Measurements from ENCODE around the gene NACC2. TPM values are rescaled to one million over a fixed set of nuclear protein-coding genes. Genes with fewer than 3 reads are reported as not detected.

The NACC2 gene
- total and polyA plus RNA-seq, 2 experiments from 2014 or later = 3.8 to 20.8 TPM

DNA sequence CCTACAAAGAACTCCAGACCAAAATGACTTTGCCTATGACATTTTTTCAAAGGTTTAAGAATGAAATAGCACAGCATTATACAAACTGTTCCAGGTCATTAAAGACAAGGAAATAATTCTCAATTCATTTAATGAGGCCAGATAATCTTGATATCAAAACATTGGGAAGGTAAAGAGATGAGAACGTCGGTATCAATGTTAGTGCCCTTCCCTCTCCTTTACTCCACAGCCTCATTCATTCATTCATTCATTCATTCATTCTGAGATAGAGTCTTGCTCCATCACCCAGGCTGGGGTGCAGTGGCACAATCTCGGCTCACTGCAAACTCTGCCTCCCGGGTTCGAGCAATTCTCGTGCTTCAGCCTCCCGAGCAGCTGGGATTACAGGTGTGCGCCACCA is 64.0 kb downstream of the NACC2 start:
- peaks cover 5% of the 10 kb centered on the region for H3K27me3 Mint-ChIP-seq (ENCODE audit: insufficient read depth, low read depth, poor library complexity)
- peaks cover 16% of the 10 kb centered on the region for H3K9me3 Mint-ChIP-seq
- no peaks in the 10 kb centered on the region for H3K9me2 ChIP-seq (ENCODE audit: insufficient read depth)
- H2AFZ ChIP-seq = no peak overlapping the region
- peaks cover 18% of the 10 kb centered on the region; the same call in 1 of the 2 replicates for H3K79me2 ChIP-seq (replicated peaks; ENCODE audit: insufficient read depth)
- peaks cover 10% of the 10 kb centered on the region; the same call in 2 of the 3 replicates for H3K4me1 Mint-ChIP-seq
- no peaks in the 10 kb centered on the region for H3K27me3 ChIP-seq (ENCODE audit: insufficient read depth)
- peaks cover 27% of the 10 kb centered on the region for H3K36me3 Mint-ChIP-seq (ENCODE audit: low read depth)
- H3K4me3 ChIP-seq = no peak overlapping the region
- H3K27ac ChIP-seq (ENCODE audit: low read depth) = no peak overlapping the region
- ATAC-seq (no peak), DNase-seq (ENCODE audit: low spot score) (no peak)
- H4K20me1 ChIP-seq (replicated peaks; ENCODE audit: insufficient read depth) = no peaks in the 10 kb centered on the region; the same call in 1 of the 2 replicates
- no peaks in the 10 kb centered on the region for H3F3A ChIP-seq (replicated peaks; ENCODE audit: low read depth)
- H3K4me3 Mint-ChIP-seq = no peak overlapping the region
- H3K4me1 ChIP-seq (ENCODE audit: insufficient read depth) = no peaks in the 10 kb centered on the region
- no peaks in the 10 kb centered on the region for H3K36me3 ChIP-seq (ENCODE audit: insufficient read depth)
- no peak overlapping the region for H3K27ac Mint-ChIP-seq
- TF ChIP-seq EZH2phosphoT487 (IDR thresholded peaks at IDR 0.05; ENCODE audit: unreplicated experiment) (no peak), STAT1 (IDR thresholded peaks at IDR 0.05; ENCODE audit: unreplicated experiment) (no peak), ZNF331 (CRISPR knock-in tag; IDR thresholded peaks at IDR 0.05; ENCODE audit: low read depth) (no peak), POLR2AphosphoS5 (IDR thresholded peaks at IDR 0.05; ENCODE audit: low read depth) (no peak), CREB1 (CRISPR knock-in tag; IDR thresholded peaks at IDR 0.05; ENCODE audit: low read depth) (no peak), EZH2 (IDR thresholded peaks at IDR 0.05; ENCODE audit: low read depth, unreplicated experiment) (no peak), ZNF114 (CRISPR knock-in tag; IDR thresholded peaks at IDR 0.05) (no peak), JUNB (IDR thresholded peaks at IDR 0.05; ENCODE audit: unreplicated experiment) (no peak), NANOG (IDR thresholded peaks at IDR 0.05; ENCODE audit: borderline replicate concordance) (no peak)
- TF ChIP-seq, protein P1, sequence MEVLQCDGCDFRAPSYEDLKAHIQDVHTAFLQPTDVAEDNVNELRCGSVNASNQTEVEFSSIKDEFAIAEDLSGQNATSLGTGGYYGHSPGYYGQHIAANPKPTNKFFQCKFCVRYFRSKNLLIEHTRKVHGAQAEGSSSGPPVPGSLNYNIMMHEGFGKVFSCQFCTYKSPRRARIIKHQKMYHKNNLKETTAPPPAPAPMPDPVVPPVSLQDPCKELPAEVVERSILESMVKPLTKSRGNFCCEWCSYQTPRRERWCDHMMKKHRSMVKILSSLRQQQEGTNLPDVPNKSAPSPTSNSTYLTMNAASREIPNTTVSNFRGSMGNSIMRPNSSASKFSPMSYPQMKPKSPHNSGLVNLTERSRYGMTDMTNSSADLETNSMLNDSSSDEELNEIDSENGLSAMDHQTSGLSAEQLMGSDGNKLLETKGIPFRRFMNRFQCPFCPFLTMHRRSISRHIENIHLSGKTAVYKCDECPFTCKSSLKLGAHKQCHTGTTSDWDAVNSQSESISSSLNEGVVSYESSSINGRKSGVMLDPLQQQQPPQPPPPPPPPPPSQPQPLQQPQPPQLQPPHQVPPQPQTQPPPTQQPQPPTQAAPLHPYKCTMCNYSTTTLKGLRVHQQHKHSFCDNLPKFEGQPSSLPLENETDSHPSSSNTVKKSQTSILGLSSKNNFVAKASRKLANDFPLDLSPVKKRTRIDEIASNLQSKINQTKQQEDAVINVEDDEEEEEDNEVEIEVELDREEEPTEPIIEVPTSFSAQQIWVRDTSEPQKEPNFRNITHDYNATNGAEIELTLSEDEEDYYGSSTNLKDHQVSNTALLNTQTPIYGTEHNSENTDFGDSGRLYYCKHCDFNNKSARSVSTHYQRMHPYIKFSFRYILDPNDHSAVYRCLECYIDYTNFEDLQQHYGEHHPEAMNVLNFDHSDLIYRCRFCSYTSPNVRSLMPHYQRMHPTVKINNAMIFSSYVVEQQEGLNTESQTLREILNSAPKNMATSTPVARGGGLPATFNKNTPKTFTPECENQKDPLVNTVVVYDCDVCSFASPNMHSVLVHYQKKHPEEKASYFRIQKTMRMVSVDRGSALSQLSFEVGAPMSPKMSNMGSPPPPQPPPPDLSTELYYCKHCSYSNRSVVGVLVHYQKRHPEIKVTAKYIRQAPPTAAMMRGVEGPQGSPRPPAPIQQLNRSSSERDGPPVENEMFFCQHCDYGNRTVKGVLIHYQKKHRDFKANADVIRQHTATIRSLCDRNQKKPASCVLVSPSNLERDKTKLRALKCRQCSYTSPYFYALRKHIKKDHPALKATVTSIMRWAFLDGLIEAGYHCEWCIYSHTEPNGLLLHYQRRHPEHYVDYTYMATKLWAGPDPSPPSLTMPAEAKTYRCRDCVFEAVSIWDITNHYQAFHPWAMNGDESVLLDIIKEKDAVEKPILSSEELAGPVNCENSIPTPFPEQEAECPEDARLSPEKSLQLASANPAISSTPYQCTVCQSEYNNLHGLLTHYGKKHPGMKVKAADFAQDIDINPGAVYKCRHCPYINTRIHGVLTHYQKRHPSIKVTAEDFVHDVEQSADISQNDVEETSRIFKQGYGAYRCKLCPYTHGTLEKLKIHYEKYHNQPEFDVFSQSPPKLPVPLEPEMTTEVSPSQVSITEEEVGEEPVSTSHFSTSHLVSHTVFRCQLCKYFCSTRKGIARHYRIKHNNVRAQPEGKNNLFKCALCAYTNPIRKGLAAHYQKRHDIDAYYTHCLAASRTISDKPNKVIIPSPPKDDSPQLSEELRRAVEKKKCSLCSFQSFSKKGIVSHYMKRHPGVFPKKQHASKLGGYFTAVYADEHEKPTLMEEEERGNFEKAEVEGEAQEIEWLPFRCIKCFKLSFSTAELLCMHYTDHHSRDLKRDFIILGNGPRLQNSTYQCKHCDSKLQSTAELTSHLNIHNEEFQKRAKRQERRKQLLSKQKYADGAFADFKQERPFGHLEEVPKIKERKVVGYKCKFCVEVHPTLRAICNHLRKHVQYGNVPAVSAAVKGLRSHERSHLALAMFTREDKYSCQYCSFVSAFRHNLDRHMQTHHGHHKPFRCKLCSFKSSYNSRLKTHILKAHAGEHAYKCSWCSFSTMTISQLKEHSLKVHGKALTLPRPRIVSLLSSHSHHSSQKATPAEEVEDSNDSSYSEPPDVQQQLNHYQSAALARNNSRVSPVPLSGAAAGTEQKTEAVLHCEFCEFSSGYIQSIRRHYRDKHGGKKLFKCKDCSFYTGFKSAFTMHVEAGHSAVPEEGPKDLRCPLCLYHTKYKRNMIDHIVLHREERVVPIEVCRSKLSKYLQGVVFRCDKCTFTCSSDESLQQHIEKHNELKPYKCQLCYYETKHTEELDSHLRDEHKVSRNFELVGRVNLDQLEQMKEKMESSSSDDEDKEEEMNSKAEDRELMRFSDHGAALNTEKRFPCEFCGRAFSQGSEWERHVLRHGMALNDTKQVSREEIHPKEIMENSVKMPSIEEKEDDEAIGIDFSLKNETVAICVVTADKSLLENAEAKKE (CRISPR knock-in tag; IDR thresholded peaks at IDR 0.05) = no peak
- TF ChIP-seq, protein P2, sequence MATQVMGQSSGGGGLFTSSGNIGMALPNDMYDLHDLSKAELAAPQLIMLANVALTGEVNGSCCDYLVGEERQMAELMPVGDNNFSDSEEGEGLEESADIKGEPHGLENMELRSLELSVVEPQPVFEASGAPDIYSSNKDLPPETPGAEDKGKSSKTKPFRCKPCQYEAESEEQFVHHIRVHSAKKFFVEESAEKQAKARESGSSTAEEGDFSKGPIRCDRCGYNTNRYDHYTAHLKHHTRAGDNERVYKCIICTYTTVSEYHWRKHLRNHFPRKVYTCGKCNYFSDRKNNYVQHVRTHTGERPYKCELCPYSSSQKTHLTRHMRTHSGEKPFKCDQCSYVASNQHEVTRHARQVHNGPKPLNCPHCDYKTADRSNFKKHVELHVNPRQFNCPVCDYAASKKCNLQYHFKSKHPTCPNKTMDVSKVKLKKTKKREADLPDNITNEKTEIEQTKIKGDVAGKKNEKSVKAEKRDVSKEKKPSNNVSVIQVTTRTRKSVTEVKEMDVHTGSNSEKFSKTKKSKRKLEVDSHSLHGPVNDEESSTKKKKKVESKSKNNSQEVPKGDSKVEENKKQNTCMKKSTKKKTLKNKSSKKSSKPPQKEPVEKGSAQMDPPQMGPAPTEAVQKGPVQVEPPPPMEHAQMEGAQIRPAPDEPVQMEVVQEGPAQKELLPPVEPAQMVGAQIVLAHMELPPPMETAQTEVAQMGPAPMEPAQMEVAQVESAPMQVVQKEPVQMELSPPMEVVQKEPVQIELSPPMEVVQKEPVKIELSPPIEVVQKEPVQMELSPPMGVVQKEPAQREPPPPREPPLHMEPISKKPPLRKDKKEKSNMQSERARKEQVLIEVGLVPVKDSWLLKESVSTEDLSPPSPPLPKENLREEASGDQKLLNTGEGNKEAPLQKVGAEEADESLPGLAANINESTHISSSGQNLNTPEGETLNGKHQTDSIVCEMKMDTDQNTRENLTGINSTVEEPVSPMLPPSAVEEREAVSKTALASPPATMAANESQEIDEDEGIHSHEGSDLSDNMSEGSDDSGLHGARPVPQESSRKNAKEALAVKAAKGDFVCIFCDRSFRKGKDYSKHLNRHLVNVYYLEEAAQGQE (IDR thresholded peaks at IDR 0.05; ENCODE audit: unreplicated experiment) = no peak
- TF ChIP-seq, protein P3, sequence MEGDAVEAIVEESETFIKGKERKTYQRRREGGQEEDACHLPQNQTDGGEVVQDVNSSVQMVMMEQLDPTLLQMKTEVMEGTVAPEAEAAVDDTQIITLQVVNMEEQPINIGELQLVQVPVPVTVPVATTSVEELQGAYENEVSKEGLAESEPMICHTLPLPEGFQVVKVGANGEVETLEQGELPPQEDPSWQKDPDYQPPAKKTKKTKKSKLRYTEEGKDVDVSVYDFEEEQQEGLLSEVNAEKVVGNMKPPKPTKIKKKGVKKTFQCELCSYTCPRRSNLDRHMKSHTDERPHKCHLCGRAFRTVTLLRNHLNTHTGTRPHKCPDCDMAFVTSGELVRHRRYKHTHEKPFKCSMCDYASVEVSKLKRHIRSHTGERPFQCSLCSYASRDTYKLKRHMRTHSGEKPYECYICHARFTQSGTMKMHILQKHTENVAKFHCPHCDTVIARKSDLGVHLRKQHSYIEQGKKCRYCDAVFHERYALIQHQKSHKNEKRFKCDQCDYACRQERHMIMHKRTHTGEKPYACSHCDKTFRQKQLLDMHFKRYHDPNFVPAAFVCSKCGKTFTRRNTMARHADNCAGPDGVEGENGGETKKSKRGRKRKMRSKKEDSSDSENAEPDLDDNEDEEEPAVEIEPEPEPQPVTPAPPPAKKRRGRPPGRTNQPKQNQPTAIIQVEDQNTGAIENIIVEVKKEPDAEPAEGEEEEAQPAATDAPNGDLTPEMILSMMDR (conservative IDR thresholded peaks at IDR 0.05; ENCODE audit: low read depth in 2 of 2) = no peak
- TF ChIP-seq, protein P4, sequence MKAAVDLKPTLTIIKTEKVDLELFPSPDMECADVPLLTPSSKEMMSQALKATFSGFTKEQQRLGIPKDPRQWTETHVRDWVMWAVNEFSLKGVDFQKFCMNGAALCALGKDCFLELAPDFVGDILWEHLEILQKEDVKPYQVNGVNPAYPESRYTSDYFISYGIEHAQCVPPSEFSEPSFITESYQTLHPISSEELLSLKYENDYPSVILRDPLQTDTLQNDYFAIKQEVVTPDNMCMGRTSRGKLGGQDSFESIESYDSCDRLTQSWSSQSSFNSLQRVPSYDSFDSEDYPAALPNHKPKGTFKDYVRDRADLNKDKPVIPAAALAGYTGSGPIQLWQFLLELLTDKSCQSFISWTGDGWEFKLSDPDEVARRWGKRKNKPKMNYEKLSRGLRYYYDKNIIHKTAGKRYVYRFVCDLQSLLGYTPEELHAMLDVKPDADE (IDR thresholded peaks at IDR 0.05) = no peak
- H3K4me2 ChIP-seq = no peak overlapping the region
